WTC11 (cell line): ENCODE data around the gene RPS3. TPM values are rescaled to one million over a fixed set of nuclear protein-coding genes. Genes with fewer than 3 reads are reported as not detected.
A peak's percentile ranks its signal among the peaks of the same experiment; 100 is the strongest.

Experiments used
- AR ChIP-seq: fragments of 250-450 bp; sonication (Bioruptor Pico); IDR thresholded peaks from 2 replicates; pipeline ENCODE4 v1.9.0; 2021; ENCODE audit warnings: mild to moderate bottlenecking
- ELF4 ChIP-seq: sonication (generic); formaldehyde crosslinking; IDR thresholded peaks from 2 replicates; pipeline ENCODE4 v1.8.1; 2022; ENCODE audit warnings: low read depth, mild to moderate bottlenecking, moderate library complexity, missing genetic modification reagents
- EMX1 ChIP-seq: fragments of 250-450 bp; sonication (Bioruptor Pico); IDR thresholded peaks from 2 replicates; pipeline ENCODE4 v1.8.0; 2021; ENCODE audit warnings: mild to moderate bottlenecking
- ESRRA ChIP-seq: sonication (generic); formaldehyde crosslinking; IDR thresholded peaks from 2 replicates; pipeline ENCODE4 v1.8.1; 2022; ENCODE audit warnings: mild to moderate bottlenecking, missing genetic modification reagents, borderline replicate concordance
- FOXP4 ChIP-seq: sonication (generic); formaldehyde crosslinking; IDR thresholded peaks from 2 replicates; pipeline ENCODE4 v1.8.0; 2022; ENCODE audit warnings: mild to moderate bottlenecking, missing genetic modification reagents
- GTF2I ChIP-seq: fragments of 250-450 bp; sonication (Bioruptor Pico); conservative IDR thresholded peaks from 2 replicates; pipeline ENCODE4 v1.4.0; 2021; ENCODE audit warnings: mild to moderate bottlenecking
- MXD4 ChIP-seq: fragments of 250-450 bp; sonication (Bioruptor Pico); IDR thresholded peaks from 2 replicates; pipeline ENCODE4 v1.8.0; 2021; ENCODE audit warnings: mild to moderate bottlenecking, moderate library complexity, borderline replicate concordance
- NFATC4 ChIP-seq: fragments of 250-450 bp; sonication (Bioruptor Pico); IDR thresholded peaks from 2 replicates; pipeline ENCODE4 v1.9.0; 2021; ENCODE audit warnings: mild to moderate bottlenecking
- NFE2L1 ChIP-seq: sonication (generic); formaldehyde crosslinking; IDR thresholded peaks from 2 replicates; pipeline ENCODE4 v1.8.1; 2023; ENCODE audit warnings: missing genetic modification reagents
- NFYB ChIP-seq: sonication (generic); formaldehyde crosslinking; conservative IDR thresholded peaks from 2 replicates; pipeline ENCODE4 v1.8.0; 2022; ENCODE audit warnings: low read depth, missing genetic modification reagents
- SMAD3 ChIP-seq: sonication (generic); formaldehyde crosslinking; IDR thresholded peaks from 2 replicates; pipeline ENCODE4 v1.8.0; 2022; ENCODE audit warnings: missing genetic modification reagents, mild to moderate bottlenecking, borderline replicate concordance
- SMAD4 ChIP-seq: sonication (generic); formaldehyde crosslinking; IDR thresholded peaks from 2 replicates; pipeline ENCODE4 v1.8.0; 2022; ENCODE audit warnings: mild to moderate bottlenecking, missing genetic modification reagents
- TEAD4 ChIP-seq: sonication (generic); formaldehyde crosslinking; IDR thresholded peaks from 2 replicates; pipeline ENCODE4 v1.8.0; 2022; ENCODE audit warnings: mild to moderate bottlenecking, missing genetic modification reagents
- ZBTB21 ChIP-seq: sonication (generic); formaldehyde crosslinking; IDR thresholded peaks from 2 replicates; pipeline ENCODE4 v1.8.1; 2023; ENCODE audit warnings: mild to moderate bottlenecking, missing genetic modification reagents, borderline replicate concordance
- ZNF121 ChIP-seq: sonication (generic); formaldehyde crosslinking; IDR thresholded peaks from 2 replicates; pipeline ENCODE4 v1.8.0; 2023; ENCODE audit warnings: missing genetic modification reagents
- ZNF219 ChIP-seq: sonication (generic); formaldehyde crosslinking; IDR thresholded peaks from 2 replicates; pipeline ENCODE4 v1.8.0; 2023; ENCODE audit warnings: missing genetic modification reagents, mild to moderate bottlenecking, borderline replicate concordance
- ZNF396 ChIP-seq: fragments of 250-450 bp; sonication (Bioruptor Pico); IDR thresholded peaks from 2 replicates; pipeline ENCODE4 v1.8.0; 2021; ENCODE audit warnings: mild to moderate bottlenecking, moderate library complexity, borderline replicate concordance
- ZNF423 ChIP-seq: fragments of 250-450 bp; sonication (Bioruptor Pico); IDR thresholded peaks from 2 replicates; pipeline ENCODE4 v2.1.2; 2022; ENCODE audit warnings: mild to moderate bottlenecking, moderate library complexity
- ZNF425 ChIP-seq: fragments of 250-450 bp; sonication (Bioruptor Pico); conservative IDR thresholded peaks from 2 replicates; pipeline ENCODE4 v1.9.0; 2021; ENCODE audit warnings: mild to moderate bottlenecking
- total RNA-seq: library from RNA; stranded (reverse); gene quantifications from 3 replicates; pipeline ENCODE4 v1.2.3, GENCODE V29; 2021
- TF ChIP-seq, protein P1 (sequence below): sonication (generic); formaldehyde crosslinking; IDR thresholded peaks from 2 replicates; pipeline ENCODE4 v1.8.1; 2022; ENCODE audit warnings: low read depth, mild to moderate bottlenecking, moderate library complexity, missing genetic modification reagents, borderline replicate concordance
- TF ChIP-seq, protein P2 (sequence below): sonication (generic); formaldehyde crosslinking; IDR thresholded peaks from 2 replicates; pipeline ENCODE4 v1.8.1; 2023; ENCODE audit warnings: mild to moderate bottlenecking, missing genetic modification reagents, moderate library complexity
- TF ChIP-seq, protein P3 (sequence below): fragments of 250-450 bp; sonication (Bioruptor Pico); IDR thresholded peaks from 2 replicates; pipeline ENCODE4 v1.9.0; 2021; ENCODE audit warnings: moderate library complexity, mild to moderate bottlenecking, inconsistent platforms, borderline replicate concordance
- TF ChIP-seq, protein P4 (sequence below): sonication (generic); formaldehyde crosslinking; IDR thresholded peaks from 2 replicates; pipeline ENCODE4 v1.8.0; 2022; ENCODE audit warnings: mild to moderate bottlenecking, missing genetic modification reagents
- TF ChIP-seq, protein P5 (sequence below): fragments of 200-600 bp; IDR thresholded peaks from 2 replicates; pipeline ENCODE4 v1.8.0; 2022; ENCODE audit warnings: antibody characterized with exemption

The RPS3 gene
- total RNA-seq, 1 experiment from 2014 or later = 3,967 TPM

- TF ChIP-seq, protein P1, sequence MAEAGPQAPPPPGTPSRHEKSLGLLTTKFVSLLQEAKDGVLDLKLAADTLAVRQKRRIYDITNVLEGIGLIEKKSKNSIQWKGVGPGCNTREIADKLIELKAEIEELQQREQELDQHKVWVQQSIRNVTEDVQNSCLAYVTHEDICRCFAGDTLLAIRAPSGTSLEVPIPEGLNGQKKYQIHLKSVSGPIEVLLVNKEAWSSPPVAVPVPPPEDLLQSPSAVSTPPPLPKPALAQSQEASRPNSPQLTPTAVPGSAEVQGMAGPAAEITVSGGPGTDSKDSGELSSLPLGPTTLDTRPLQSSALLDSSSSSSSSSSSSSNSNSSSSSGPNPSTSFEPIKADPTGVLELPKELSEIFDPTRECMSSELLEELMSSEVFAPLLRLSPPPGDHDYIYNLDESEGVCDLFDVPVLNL = peak; percentile 97
- TF ChIP-seq, protein P2, sequence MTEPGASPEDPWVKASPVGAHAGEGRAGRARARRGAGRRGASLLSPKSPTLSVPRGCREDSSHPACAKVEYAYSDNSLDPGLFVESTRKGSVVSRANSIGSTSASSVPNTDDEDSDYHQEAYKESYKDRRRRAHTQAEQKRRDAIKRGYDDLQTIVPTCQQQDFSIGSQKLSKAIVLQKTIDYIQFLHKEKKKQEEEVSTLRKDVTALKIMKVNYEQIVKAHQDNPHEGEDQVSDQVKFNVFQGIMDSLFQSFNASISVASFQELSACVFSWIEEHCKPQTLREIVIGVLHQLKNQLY = peak; percentile 99
- TF ChIP-seq, protein P3, sequence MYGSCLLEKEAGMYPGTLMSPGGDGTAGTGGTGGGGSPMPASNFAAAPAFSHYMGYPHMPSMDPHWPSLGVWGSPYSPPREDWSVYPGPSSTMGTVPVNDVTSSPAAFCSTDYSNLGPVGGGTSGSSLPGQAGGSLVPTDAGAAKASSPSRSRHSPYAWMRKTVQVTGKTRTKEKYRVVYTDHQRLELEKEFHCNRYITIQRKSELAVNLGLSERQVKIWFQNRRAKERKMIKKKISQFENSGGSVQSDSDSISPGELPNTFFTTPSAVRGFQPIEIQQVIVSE = no peak
- TF ChIP-seq, protein P4, sequence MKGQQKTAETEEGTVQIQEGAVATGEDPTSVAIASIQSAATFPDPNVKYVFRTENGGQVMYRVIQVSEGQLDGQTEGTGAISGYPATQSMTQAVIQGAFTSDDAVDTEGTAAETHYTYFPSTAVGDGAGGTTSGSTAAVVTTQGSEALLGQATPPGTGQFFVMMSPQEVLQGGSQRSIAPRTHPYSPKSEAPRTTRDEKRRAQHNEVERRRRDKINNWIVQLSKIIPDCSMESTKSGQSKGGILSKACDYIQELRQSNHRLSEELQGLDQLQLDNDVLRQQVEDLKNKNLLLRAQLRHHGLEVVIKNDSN (CRISPR knock-in tag) = peak; percentile 86
- TF ChIP-seq NFATC4 (CRISPR knock-in tag) = no peak
- no peak for TF ChIP-seq ZNF396 (CRISPR knock-in tag)
- peak; percentile 99 for TF ChIP-seq NFE2L1 (CRISPR knock-in tag)
- no peak for TF ChIP-seq ZBTB21 (CRISPR knock-in tag)
- no peak for TF ChIP-seq GTF2I (CRISPR knock-in tag)
- peak; percentile 79 for TF ChIP-seq NFYB (CRISPR knock-in tag)
- peak; percentile 94; the same call in 1 of the 2 replicates for TF ChIP-seq ZNF121
- TF ChIP-seq TEAD4 (CRISPR knock-in tag) = peak; percentile 98; the same call in 1 of the 2 replicates
- peak; percentile 99 for TF ChIP-seq SMAD3 (CRISPR knock-in tag)
- TF ChIP-seq FOXP4 = peak; percentile 100
- no peak for TF ChIP-seq ZNF423 (CRISPR knock-in tag)
- no peak for TF ChIP-seq EMX1
- TF ChIP-seq ZNF425 (CRISPR knock-in tag) = no peak
- TF ChIP-seq ESRRA (CRISPR knock-in tag) = peak; percentile 99
- peak; percentile 99 for TF ChIP-seq ELF4 (CRISPR knock-in tag)
- TF ChIP-seq, protein P5, sequence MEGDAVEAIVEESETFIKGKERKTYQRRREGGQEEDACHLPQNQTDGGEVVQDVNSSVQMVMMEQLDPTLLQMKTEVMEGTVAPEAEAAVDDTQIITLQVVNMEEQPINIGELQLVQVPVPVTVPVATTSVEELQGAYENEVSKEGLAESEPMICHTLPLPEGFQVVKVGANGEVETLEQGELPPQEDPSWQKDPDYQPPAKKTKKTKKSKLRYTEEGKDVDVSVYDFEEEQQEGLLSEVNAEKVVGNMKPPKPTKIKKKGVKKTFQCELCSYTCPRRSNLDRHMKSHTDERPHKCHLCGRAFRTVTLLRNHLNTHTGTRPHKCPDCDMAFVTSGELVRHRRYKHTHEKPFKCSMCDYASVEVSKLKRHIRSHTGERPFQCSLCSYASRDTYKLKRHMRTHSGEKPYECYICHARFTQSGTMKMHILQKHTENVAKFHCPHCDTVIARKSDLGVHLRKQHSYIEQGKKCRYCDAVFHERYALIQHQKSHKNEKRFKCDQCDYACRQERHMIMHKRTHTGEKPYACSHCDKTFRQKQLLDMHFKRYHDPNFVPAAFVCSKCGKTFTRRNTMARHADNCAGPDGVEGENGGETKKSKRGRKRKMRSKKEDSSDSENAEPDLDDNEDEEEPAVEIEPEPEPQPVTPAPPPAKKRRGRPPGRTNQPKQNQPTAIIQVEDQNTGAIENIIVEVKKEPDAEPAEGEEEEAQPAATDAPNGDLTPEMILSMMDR = no peak
- TF ChIP-seq SMAD4 (CRISPR knock-in tag) = peak; percentile 97
- TF ChIP-seq ZNF219 (CRISPR knock-in tag) = peak; percentile 99
- no peak for TF ChIP-seq AR
- TF ChIP-seq MXD4 (CRISPR knock-in tag) = no peak
Measured at GRCh38 chr11:75429902-75430713, 30.8 kb downstream of the RPS3 start (continued).
